ENCODE data around the gene FBXO28.

DNA sequence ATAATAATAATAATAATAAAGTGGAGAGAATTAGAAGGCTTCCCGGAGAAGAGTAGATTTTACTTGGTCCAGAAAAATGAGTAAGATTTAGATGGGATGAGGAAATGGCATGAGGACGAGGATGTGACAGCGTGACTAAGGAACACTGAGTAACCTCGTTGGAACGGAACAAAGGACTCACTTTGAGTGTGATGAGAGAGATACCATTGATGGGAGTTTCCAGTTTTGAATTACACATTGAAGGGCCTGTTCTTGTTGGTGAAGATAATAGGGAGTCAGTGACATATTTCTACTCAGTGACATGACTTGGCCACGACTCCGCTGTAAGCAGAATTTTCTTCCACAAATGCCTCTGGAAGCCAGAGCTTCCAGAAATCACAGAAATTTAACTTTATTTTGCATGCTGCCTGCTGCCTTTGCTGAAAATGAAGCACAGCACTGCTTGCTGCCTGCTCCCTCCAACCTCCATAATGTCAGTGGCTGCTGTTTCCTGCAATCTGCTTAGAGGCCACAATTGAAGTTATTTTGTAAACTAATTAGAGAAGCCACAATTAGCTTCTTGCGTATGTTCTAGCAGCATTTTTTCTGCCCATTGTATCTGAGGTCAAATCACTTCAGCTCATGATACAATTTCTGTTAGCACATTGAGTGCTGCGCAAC, 33.7 kb upstream of the FBXO28 start:
- TF ChIP-seq, protein P1, sequence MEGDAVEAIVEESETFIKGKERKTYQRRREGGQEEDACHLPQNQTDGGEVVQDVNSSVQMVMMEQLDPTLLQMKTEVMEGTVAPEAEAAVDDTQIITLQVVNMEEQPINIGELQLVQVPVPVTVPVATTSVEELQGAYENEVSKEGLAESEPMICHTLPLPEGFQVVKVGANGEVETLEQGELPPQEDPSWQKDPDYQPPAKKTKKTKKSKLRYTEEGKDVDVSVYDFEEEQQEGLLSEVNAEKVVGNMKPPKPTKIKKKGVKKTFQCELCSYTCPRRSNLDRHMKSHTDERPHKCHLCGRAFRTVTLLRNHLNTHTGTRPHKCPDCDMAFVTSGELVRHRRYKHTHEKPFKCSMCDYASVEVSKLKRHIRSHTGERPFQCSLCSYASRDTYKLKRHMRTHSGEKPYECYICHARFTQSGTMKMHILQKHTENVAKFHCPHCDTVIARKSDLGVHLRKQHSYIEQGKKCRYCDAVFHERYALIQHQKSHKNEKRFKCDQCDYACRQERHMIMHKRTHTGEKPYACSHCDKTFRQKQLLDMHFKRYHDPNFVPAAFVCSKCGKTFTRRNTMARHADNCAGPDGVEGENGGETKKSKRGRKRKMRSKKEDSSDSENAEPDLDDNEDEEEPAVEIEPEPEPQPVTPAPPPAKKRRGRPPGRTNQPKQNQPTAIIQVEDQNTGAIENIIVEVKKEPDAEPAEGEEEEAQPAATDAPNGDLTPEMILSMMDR (IDR thresholded peaks at IDR 0.05): no peak
- no peak for TF ChIP-seq POLR2A (IDR thresholded peaks at IDR 0.05)
